Psoas muscle (tissue), 8 donors: Measurements from ENCODE around the gene ZNHIT2. TPM values are rescaled to one million over a fixed set of nuclear protein-coding genes. Genes with fewer than 3 reads are reported as not detected.

Experiments used
- ATAC-seq, 4 donors: fragments of 200-7000 bp; cut with Tn5 transposase; one replicate each; pipeline ENCODE4 v1.9.1; 2020; ENCODE audit warnings: moderate library complexity in 3 of 4, mild to moderate bottlenecking in 2 of 4
- DNase-seq, 2 donors: peaks; one replicate each; pipeline ENCODE4 v3.0.0-alpha.2; 2020
- H3K27ac ChIP-seq: fragments of 200-600 bp; one replicate; pipeline ENCODE4 v1.8.0; 2022
- H3K27me3 ChIP-seq, 3 donors: fragments of 200-600 bp in 1 of 3; one replicate each; pipeline versions ENCODE4 v1.6.1 to v1.8.0; 2013 to 2022; ENCODE audit warnings: low read length in 2 of 3, mild to moderate bottlenecking in 2 of 3, moderate library complexity in 1 of 3; ENCODE audit not compliant: insufficient read depth in 3 of 3
- H3K36me3 ChIP-seq, 2 donors: fragments of 200-600 bp in 1 of 2; one replicate each; pipeline versions ENCODE4 v1.6.1 to v1.8.0; 2013 to 2022; ENCODE audit warnings: low read depth in 1 of 2, mild to moderate bottlenecking in 1 of 2, moderate library complexity in 1 of 2; ENCODE audit not compliant: insufficient read depth in 1 of 2
- H3K4me1 ChIP-seq: fragments of 200-600 bp; one replicate; pipeline ENCODE4 v1.8.0; 2022
- H3K4me3 ChIP-seq: fragments of 200-600 bp; one replicate; pipeline ENCODE4 v1.8.0; 2022; ENCODE audit warnings: mild to moderate bottlenecking
- H3K9me3 ChIP-seq: fragments of 200-600 bp; one replicate; pipeline ENCODE4 v1.8.0; 2022
- WGBS, 3 donors: extraction: QIAGEN DNeasy Blood & Tissue Kit; methylation state at CpG; one replicate each; pipeline versions ENCODE4 v1.1.6 to v1.1.7; 2013; 5-methylcytosine and 5-hydroxymethylcytosine counted together
- intact Hi-C, 2 donors: fragments of 100-400 bp; cut with DNase I; formaldehyde crosslinking; loops; one replicate each; pipeline versions ENCODE4 v1.11.0 to v1.14.2; 2022
- polyA plus RNA-seq, 3 donors: library from polyadenylated mRNA; stranded (reverse); fragments of 200-250 nt; gene quantifications; one replicate each; pipeline ENCODE4 v1.2.3, GENCODE V29; 2013
- total RNA-seq, 4 donors: library from RNA; stranded (reverse); fragmentation: NEBNext Ultra II Directional in 2 of 4; extraction: Animal tissue kit (Norgen Biotek cat#: 25700) in 2 of 4; gene quantifications; one replicate each; pipeline versions ENCODE4 v1.2.1 to v1.2.4, GENCODE V29; 2021 to 2023
- TF ChIP-seq, protein P1 (sequence below): fragments of 200-600 bp; IDR thresholded peaks from one replicate; pipeline ENCODE4 v1.8.0; 2022; ENCODE audit warnings: antibody characterized with exemption
- donor health status: healthy with polysubstance abuse.
- donor health status: DM: no; HTN: no; CAD: no; lungs with moderate emphysema.
- donor health status: Bipolar disorder and iron deficiency.
- donor health status: healthy.
- donor health status: DM: yes; HTN: yes; CAD: no.
- donor health status: DM: no; HTN: no; CAD: no.
- donor health status: DM: no; HTN: no; CAD: no.
- donor health status: DM: yes; HTN: yes; CAD: no.

ZNHIT2 gene
- total and polyA plus RNA-seq, 7 donors = 8.6 to 25.7 (median 16.1) TPM

DNA sequence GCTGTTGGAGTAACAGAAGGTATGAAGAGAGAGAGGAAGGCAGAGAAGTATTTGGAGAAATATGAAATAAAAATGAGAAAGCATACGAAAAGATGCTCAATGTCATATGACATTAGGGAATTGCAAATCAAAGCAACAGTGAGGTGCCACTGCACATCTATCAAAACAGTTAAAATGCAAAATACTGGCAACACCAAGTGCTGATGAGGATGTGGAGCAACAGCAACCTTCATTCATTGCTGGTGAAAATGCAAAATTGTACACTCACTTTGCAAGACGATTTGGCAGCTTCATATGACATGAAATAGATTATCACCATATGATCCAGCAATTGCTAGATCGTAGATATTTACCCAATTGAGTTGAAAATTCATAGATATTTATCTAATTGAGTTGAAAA, 43.1 kb upstream of the ZNHIT2 start:
- TF ChIP-seq, protein P1, sequence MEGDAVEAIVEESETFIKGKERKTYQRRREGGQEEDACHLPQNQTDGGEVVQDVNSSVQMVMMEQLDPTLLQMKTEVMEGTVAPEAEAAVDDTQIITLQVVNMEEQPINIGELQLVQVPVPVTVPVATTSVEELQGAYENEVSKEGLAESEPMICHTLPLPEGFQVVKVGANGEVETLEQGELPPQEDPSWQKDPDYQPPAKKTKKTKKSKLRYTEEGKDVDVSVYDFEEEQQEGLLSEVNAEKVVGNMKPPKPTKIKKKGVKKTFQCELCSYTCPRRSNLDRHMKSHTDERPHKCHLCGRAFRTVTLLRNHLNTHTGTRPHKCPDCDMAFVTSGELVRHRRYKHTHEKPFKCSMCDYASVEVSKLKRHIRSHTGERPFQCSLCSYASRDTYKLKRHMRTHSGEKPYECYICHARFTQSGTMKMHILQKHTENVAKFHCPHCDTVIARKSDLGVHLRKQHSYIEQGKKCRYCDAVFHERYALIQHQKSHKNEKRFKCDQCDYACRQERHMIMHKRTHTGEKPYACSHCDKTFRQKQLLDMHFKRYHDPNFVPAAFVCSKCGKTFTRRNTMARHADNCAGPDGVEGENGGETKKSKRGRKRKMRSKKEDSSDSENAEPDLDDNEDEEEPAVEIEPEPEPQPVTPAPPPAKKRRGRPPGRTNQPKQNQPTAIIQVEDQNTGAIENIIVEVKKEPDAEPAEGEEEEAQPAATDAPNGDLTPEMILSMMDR = no peak
- ATAC-seq = no peak
- intact Hi-C loops = no loop called here
- no peak overlapping the region for H3K4me3 ChIP-seq
- H3K27me3 ChIP-seq = no peaks in the 10 kb centered on the region
- WGBS, 3 donors = 71 to 79% (median 71%) methylated on average over 3 of the region's 3 CpGs
- H3K4me1 ChIP-seq = no peaks in the 10 kb centered on the region
- H3K36me3 ChIP-seq = no peaks in the 10 kb centered on the region
- DNase-seq = no peak
- H3K9me3 ChIP-seq = no peaks in the 10 kb centered on the region
- H3K27ac ChIP-seq = no peak overlapping the region

DNA sequence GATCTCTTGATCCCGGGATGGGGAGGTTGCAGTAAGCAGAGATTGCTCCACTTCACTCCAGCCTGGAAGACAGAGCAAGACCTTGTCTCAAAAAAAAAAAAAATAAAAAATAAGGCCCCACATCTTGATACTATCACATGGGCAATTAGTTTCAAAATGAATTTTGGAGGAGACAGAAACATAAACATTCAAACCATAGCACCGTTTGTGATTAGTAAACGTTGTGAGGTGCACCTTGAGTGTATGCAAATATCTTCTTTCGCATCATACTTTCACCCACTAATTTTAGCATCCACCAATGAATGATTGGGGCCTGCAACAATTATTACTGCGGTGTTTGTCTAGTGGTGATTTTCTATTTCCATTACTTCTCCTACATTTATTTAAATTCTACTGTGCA, 41.5 kb upstream of the ZNHIT2 start:
- intact Hi-C loops = no loop called here
- DNase-seq (no peak), ATAC-seq (no peak)
- TF ChIP-seq, protein P1 = no peak
- Histone ChIP-seq H3K9me3 (no peaks in the 10 kb centered on the region), H3K36me3 (no peaks in the 10 kb centered on the region), H3K27ac (no peak overlapping the region), H3K4me1 (no peaks in the 10 kb centered on the region), H3K27me3 (no peaks in the 10 kb centered on the region), H3K4me3 (no peak overlapping the region)
- WGBS, 3 donors = 75 to 84% (median 75%) methylated on average over 5 of the region's 5 CpGs

DNA sequence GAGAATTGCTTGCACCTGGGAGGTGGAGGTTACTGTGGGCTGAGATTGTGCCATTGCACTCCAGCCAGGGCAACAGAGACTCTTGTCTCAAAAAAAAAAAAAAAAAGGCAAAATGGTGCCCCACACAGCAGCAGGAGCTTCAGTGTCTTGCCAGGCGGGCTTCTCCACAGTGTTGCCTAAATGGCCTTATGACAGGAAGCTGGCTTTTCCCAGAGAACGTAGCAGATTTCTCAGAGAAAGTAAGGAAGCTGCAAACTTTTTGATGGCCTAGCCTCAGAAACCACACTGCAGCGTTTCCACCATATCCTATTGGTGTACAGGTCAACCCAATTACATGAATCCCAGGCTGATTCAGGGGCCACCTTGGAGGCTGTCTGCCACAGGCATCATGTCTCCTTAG, 39.8 kb upstream of the ZNHIT2 start:
- no peak for DNase-seq
- no peak overlapping the region for H3K27ac ChIP-seq
- TF ChIP-seq, protein P1 = no peak
- intact Hi-C loops = no loop called here
- H3K4me1 ChIP-seq = no peaks in the 10 kb centered on the region
- H3K27me3 ChIP-seq = no peaks in the 10 kb centered on the region
- 73 to 76% (median 76%) methylated on average over 3 of the region's 3 CpGs for WGBS, 3 donors
- no peaks in the 10 kb centered on the region for H3K9me3 ChIP-seq
- no peak for ATAC-seq
- H3K36me3 ChIP-seq = no peaks in the 10 kb centered on the region
- H3K4me3 ChIP-seq = no peak overlapping the region

DNA sequence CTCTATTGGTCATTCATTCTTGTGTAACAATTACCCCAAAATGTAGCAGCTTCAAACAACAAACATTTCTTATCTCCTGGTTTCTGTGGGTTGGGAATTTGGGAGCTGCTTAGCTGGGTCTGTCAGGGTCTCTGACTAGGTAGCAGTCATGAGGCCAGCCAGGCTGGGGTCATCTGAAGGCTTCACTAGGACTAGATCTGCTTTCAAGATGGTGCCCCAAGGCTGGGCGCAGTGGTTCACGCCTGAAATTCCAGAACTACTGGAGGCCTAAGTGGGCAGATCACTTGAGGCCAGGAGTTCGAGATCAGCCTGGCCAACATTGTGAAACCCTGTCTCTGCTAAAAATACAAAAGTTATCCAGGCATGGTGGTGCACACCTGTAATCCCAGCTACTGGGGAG, 39.4 kb upstream of the ZNHIT2 start:
- DNase-seq (no peak), ATAC-seq (no peak)
- 85 to 93% (median 91%) methylated on average over 3 of the region's 3 CpGs for WGBS, 3 donors
- Histone ChIP-seq H3K9me3 (no peaks in the 10 kb centered on the region), H3K27ac (no peak overlapping the region), H3K4me1 (no peaks in the 10 kb centered on the region), H3K4me3 (no peak overlapping the region), H3K27me3 (no peaks in the 10 kb centered on the region), H3K36me3 (no peaks in the 10 kb centered on the region)
- intact Hi-C loops = no loop called here
- TF ChIP-seq, protein P1 = no peak

DNA sequence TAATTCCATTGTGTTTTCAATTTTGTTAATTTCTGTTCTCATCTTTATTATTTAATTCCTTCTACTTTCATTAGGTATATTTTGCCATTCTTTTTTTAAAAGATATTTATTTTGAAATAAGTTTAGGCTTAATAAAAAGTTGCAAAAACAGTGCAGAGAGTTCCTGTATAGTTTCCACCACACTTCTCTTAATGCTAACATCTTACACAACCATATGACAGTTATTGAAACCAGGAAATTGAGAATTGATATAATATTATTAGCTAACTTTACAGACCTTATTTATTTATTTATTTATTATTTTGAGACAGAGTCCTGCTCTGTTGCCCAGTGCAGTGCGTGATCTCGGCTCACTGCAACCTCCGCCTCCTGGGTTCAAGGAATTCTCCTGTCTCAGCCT, 38.8 kb upstream of the ZNHIT2 start:
- Histone ChIP-seq H3K36me3 (no peaks in the 10 kb centered on the region), H3K4me1 (peaks cover under 1% of the 10 kb centered on the region), H3K4me3 (no peak overlapping the region), H3K27me3 (no peaks in the 10 kb centered on the region), H3K9me3 (no peaks in the 10 kb centered on the region), H3K27ac (no peak overlapping the region)
- intact Hi-C loops = no loop called here
- no peak for ATAC-seq
- WGBS, 3 donors = 92 to 96% (median 96%) methylated on average over 3 of the region's 3 CpGs
- TF ChIP-seq, protein P1 = no peak
- no peak for DNase-seq
